HG03378 (cell line): Measurements from ENCODE around the gene PTGIR.

ENCODE experiments used
- ATAC-seq: cut with Tn5 transposase; IDR thresholded peaks from one replicate; pipeline ENCODE4 v1.9.1; 2021; ENCODE audit warnings: mild to moderate bottlenecking, moderate library complexity; ENCODE audit not compliant: unreplicated experiment

PTGIR gene

DNA sequence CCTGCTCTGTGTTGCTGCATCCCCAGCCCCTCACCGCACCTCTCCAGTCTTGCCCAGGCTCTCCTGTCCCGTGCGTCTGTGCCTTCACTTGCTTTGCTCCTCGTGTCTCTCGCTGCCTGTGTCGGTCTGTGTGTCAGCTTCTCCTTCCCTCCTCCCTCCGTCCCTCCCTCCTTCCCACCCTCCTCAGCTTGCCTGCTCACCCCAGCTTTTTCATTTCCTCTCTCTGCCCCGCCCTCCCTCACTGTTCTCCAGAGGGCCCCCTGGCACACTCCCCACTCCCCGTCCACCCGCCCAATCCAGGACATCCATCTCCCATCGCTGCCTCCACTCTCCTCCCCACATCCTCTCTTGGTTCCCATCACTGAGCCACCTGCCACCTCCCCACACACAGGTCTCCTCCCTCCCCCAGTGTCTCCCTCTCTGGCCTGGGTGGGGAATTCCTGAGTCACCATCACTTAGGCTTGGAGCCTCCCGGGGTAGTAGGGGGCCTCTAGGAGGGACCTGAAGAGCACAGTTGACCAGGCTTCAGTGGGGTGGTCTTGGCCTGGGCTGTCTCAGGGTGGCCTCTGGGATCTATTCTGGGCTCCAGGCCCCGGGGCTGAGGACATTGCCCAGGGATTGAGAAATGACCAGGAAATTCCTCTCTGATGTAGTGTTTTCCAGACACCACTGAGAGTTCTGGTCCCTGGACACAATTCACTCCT lies at the start of gene PTGIR:
TSS of gene PTGIR (minus strand) at position 132 of the 704 bp plus-strand sequence. CDS start 864 bp downstream, outside the sequence.
- ATAC-seq, result no peak

DNA sequence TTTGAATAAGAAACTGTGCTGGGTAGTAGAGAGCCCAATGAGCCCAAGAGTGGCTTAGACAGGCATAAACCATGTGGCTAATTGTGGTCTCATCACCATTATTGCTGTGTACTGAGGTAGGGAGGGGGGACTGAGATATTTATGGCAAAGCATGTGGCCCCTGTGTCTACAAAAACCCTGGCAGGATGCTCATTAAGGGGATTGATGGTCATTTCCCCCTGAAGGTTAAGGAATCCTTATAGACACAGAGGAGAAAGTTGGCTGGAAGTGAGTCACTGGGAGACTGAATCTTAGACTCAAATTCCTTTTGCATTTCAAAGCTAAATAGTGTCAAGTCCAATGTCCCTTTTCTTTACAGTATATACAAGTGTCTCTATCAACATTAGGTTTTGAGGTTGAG lies 45.9 kb upstream of the PTGIR start:
- no peak for ATAC-seq

GRCh38 chr19:46668662-46669061 lies 43.8 kb upstream of the PTGIR start:
- ATAC-seq, result no peak

GRCh38 chr19:46665072-46665471 lies 40.2 kb upstream of the PTGIR start:
- no peak for ATAC-seq

- no peak for ATAC-seq
These were observed 37.1 kb upstream of the PTGIR start for GRCh38 chr19:46661735-46662592.

DNA sequence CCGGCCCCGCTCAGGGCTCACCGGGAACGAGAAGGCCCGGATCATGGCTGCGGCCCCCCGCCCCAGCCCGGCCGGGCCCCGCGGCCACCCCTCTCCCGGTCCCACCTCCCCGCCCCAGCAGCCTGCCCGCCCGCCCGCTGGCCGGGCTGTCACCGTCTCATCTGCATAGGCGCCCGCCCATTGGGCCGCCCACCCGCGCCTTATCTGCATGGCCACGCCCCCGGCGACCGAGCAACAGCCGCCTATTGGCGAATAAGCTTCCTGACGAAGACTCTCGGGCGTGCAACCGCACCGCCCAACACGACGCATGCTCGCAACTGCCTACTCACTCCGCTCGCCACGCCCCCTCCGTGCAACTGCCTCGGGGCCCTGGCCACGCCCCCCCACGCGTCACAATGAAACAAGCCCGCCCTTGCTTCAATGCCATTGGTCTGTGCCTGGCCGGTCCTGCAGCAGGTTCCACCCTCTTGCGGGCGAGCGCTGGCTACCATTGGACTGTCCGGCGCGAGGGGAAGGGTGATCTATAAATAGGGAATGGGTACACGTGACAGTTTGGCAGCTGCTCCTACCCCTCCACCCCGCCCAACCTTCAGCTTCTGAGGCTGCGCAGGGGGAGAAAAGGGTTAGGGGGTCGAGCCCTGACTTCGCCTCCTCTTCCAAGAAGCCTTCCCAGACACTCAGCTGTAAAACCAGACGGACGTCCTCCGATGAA lies 36.3 kb upstream of the PTGIR start, which contains the start of gene DACT3:
TSS of gene DACT3 (minus strand) at position 163 of the 712 bp plus-strand sequence. CDS start at position 45, 118 bp downstream.
- ATAC-seq, result peak; percentile 90

- peak; percentile 6 for ATAC-seq
These were observed 35.7 kb upstream of the PTGIR start for GRCh38 chr19:46660551-46661019.

DNA sequence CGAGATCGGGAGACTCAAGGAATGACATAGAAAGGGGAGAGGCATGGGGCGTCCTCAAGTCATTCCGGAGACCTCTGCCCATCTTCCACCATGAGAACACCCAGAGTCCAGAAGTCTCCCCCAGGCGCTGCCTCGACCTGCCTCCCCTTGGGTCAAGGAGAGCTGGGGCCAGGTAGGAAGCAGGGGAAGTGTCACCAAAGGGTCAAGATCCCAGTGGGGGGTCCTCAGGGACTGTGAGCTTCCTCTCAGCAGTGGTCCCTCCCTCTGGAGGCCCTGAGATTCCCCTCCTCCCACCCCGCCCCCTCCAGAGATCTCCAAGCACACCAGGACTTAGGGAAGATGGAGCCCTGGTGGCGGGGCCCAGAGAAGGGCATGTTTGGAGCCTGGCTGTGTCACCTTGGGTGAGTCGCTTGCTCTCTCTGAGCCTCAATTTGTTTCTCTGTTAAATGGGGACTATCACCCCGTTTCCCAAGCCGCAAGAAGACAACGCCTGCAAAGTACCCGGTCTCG lies 35.2 kb upstream of the PTGIR start:
- ATAC-seq, result no peak

GRCh38 chr19:46659151-46660007 lies 34.5 kb upstream of the PTGIR start:
- no peak for ATAC-seq

DNA sequence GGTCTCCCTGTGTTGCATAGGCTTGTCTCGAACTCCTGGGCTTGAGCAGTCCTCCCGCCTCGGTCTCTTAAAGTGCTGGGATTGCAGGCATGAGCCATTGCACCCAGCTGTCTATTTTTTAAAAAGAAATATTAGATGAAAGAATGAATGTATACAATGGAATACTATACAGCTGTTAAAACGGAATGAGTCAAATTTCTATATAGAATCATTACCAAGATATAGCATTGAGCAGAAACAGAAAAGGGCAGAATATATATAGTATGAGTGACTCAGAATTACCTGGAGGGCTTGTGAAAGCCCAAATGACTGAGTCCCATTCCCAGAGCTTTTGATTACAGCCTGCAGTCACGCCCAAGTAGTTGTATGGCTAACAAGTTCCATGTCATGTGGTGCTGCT lies 31.7 kb upstream of the PTGIR start:
- no peak for ATAC-seq

DNA sequence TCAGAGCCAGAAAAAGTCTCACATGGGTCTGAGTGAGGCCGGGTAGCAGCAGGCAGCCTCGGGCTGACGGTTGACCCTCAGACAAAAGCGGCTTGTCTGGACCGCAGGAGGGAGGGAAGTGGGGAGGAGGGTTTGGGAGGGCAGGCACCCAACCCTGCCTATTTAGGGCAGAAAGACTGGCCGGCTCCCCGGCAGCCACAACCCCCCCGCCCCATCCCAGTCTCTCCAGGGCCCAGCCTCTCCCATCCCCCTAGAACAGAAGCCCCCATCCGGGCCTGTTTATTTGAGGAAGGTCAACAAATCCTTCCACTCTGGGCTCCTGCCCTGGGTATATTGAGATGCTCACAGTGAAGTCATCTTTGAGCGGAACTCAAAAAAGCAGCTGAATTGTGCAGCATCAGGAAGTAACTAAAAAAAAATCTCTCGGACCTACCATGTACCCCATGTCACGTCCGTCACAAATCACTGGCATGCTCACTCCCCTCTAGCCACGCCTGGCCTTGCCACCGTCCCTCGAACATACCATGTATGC lies 29.8 kb upstream of the PTGIR start:
- ATAC-seq, result no peak

GRCh38 chr19:46650445-46650844 lies 25.6 kb upstream of the PTGIR start:
- no peak for ATAC-seq

GRCh38 chr19:46648961-46649960 lies 24.4 kb upstream of the PTGIR start:
- no peak for ATAC-seq

- ATAC-seq, result no peak
These were observed 23.4 kb upstream of the PTGIR start for GRCh38 chr19:46648060-46648960.

DNA sequence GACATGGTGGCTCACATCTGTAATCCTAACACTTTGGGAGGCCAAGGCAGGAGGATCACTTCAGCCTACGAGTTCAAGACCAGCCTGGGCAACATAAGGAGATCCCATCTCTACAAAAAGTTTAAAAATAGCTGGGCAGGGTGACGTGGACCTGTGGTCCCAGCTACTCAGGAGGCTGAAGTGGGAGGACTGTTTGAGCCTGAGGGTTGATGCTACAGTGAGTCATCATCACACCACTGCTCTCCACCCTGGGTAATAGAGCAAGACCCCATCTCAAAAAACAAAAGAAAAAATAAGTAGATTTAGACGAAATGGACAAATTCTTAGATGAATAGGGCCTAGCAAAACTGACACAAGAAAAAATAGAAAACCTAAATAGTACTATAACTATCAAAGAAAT lies 21.5 kb upstream of the PTGIR start:
- ATAC-seq, result no peak

DNA sequence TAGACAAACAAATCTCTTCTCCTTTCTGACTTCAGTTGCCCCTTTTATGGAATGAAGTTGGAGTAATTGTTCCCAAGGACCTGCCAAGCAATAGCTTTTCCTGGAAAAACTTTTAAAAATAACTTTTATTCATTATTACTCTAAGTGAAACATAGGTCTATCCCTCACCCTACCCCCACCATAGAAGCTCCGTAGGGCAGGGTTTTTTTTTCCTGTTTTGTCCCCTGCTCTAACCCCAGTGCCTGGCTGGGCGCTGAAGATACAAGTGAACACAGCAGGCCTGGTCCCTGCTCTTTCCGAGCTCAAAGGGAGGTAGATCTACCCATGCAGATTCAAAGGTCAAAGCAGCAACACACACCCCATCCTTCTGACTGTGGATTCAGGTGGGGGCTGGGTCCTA lies 19.8 kb upstream of the PTGIR start:
- ATAC-seq, result no peak

DNA sequence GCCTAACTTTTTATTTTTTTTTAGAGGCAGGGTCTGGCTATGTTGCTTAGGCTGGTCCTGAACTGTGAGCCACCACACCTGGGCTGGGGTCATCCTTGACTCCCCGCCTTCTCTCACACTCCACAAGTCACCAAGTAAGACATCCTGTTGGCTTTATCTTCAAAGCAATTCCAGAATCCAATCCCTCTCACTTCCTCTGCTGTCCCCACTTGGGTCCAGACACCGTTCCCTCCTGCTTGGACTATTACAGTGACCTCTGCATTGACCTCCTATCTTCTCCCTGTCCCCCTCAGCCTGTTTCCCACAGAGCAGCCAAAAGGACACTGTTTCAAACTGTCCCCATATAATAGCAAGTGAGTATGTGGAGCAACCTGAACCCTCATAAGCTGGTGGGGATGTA lies 15.8 kb upstream of the PTGIR start:
- no peak for ATAC-seq
